NCI-H748 treated with DMSO at 0.1 percent for 48 hours (cell line): ENCODE results near the gene MAGI2.

Experiments used
- DNase-seq: peaks from one replicate; lab custom pipeline; 2025; lab: John Stamatoyannopoulos, UW

The MAGI2 gene

GRCh38 chr7:78788464-78788863 is 665.0 kb downstream of the MAGI2 start:
- no peak for DNase-seq

- no peak for DNase-seq
These were observed 665.6 kb downstream of the MAGI2 start for GRCh38 chr7:78787854-78788253.

- DNase-seq: no peak
These were observed 667.4 kb downstream of the MAGI2 start for GRCh38 chr7:78786055-78786454.

- no peak for DNase-seq
These were observed 670.1 kb downstream of the MAGI2 start for GRCh38 chr7:78783179-78783962.

DNA sequence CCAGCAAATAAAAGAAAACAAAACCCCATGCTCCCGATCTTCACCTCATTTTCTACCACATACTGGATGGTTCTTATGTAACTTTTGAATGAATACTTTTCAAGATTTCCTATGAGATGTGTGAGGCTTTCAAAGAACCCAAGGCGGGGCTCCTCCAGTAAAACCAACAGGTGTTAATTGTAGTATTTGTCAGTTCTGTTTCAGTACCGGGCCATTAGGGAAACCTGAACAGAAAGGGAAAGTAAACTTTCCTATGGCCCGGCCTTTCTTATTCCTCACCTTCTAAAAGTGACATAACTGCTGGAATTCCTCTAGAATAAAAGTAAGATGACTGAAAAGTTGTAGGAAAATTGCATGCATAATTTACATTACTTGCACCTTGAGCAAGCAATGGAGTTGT is 672.9 kb downstream of the MAGI2 start:
- DNase-seq: no peak

GRCh38 chr7:78779788-78780187 is 673.7 kb downstream of the MAGI2 start:
- no peak for DNase-seq

DNA sequence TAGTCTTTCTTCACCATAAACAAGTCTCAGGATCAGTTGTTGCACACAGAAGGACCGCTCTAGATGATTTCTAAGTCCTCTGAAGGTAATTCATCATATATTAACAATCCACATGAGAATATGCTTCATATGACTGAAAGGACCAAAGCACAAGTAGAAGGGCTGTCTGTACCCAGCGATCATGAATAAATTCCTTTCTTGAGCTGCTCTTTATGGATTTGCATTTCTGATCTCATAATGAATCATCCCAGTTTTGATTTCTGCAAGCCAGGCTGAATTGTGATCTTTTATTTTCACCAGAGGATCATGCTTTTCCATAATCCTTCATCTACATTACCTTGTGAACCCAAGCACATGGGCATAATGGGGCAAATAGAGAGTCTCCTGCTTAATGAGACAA is 675.6 kb downstream of the MAGI2 start:
- no peak for DNase-seq

- DNase-seq: peak; percentile 22
These were observed 682.8 kb downstream of the MAGI2 start for GRCh38 chr7:78770422-78771410.

DNA sequence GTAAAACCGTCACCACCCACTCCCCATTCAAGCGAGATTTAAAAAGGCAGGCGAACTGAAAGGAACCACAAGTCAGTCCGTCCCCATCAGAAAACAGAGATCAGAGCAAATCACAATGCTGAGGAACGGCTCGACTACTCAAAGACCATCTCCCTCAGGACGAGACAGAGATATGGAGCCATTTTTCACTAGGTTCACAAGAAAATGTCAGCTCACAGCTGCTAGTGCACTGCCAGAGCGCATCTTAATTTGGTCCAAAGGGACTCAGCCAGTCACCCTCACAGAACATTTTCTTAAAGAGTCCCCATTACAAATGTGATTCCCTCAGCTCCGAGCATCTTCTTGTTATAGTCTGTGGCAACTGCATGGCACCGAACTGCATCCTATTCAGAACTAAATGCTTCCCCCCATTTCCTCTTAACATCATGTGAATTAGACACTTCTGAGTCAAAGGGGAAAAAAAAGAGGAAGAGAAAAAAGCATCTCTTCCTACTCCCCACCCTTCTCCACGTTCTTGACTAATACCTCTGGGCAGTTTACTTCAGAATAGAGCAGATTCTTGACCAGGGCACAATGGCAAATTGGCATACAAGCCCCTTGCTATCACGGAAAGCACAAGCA is 683.9 kb downstream of the MAGI2 start:
- DNase-seq: peak; percentile 51

- peak; percentile 28 for DNase-seq
These were observed 684.6 kb downstream of the MAGI2 start for GRCh38 chr7:78768859-78769258.

DNA sequence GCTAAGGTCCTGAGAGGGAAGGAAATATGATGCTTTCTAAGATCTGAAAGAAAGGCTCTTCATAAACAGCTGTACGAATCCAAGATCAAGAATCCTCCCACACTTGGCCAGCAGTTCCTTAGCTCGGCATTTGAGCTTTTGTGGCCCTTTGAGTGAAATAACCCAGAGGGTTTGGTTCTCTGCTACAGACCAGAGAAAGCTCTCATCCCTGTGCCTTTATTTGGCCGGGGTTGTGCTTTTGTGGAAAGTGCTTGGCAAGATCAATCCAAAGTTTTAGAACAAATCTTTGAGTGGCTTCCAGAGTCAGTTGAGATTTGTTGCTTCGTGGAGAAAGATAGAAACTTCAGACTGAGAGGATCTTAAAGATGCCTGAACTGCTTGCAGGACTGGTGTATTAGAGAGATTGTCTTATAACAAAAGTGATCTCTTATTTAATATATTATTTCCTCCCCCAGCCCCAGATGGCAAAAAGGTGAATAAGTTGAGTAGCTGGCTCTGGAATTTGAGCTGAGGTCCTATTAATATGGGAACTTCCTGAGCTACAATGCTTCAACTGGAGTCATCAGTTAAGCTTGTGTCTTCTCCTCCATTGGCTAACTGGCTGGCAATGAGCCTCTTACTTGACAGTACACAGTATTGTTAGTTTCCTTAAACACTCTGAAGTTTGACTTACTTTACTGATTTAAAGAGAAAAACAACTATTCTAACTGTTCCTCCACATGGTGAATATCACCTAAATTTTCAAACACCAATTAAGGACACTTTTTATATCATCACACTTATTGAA is 687.3 kb downstream of the MAGI2 start:
- DNase-seq: no peak

GRCh38 chr7:78764571-78764970 is 688.9 kb downstream of the MAGI2 start:
- DNase-seq: no peak

DNA sequence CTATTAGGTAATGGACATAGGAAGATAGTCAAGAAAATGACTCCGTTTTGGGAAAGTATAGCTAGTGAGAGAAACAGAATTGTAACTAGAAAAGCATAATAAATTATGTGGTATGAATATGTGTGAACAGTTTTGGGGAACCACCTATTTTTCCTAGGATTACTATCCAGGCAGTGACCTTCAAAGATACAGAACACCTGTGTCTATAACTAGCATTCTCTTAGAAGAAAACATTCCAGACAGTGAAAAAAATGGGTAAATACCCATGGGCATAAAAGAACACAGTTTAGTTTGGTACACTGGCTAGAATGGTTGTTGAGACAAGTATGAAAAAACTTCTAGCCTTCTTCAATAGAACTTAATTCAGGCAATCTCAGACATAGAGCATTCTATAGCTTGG is 690.8 kb downstream of the MAGI2 start:
- DNase-seq: no peak

DNA sequence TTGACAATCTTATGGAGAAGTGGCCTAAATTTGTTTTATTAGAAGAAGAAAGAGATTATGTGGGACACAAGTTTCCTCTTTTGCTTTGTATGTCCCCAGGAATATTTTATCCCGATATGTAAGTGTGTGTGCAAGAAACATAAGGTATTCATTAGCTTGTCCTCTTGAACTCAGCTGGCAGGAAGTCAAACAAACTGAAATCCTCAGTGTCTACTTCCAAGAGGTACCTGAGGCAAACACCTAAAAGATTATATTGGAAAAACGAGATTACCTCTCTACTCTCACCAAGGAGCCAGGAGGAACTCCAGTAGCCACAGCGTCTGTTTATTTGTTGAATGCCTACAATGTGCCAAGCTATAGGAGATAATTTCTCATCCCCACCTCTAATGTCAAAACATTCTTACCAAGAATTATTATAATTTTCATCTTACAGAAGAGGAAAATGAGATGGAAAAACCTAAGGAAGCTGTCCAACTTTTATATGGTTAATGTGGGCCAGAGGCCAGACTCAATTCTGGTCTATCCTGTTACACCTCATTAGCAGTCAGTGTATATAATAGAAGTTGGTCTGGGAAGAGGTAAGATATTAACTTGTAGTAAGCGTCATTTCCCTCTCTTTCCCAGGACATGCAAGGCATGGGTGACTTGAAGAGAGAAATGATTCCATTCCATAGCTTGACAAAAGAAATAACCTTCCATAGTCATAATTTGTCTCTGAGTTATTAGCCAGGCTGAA is 692.7 kb downstream of the MAGI2 start:
- no peak for DNase-seq

DNA sequence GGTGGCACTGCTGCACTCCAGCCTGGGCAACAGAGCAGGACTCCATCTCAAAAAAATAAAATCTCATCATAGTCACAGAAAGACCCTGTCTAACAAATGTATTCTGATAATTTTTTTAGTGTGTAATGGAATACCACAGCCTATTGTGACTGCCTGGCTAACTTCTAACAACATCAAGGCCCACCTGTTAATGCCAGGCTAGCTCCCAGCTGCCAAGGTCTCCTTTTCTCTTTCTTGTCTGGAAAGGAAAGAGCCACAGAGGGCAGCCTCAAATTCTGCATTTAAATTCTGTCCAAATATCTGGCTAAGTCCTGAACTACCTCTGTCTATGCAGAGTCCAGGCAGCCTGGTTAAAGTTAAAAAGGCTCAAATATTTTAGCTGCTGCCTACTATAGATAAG is 700.9 kb downstream of the MAGI2 start:
- DNase-seq: no peak

DNA sequence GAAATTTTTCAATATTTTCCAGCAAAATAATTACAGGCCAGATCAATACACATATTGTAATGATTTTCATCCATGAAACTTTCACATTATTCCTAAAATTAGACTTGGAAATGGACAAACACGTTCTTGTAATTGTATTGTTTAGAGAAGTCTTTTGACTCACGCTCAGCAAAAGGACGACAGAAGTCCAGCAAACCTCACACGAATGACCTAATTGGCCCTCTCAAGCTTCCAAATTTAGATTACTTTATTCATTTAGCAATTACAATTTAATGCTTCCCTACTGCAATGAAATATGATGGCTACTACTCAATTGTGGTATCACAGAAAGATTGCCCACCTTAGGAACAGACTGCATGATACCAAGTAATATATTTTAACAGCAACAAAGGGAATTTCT is 702.2 kb downstream of the MAGI2 start:
- DNase-seq: no peak

DNA sequence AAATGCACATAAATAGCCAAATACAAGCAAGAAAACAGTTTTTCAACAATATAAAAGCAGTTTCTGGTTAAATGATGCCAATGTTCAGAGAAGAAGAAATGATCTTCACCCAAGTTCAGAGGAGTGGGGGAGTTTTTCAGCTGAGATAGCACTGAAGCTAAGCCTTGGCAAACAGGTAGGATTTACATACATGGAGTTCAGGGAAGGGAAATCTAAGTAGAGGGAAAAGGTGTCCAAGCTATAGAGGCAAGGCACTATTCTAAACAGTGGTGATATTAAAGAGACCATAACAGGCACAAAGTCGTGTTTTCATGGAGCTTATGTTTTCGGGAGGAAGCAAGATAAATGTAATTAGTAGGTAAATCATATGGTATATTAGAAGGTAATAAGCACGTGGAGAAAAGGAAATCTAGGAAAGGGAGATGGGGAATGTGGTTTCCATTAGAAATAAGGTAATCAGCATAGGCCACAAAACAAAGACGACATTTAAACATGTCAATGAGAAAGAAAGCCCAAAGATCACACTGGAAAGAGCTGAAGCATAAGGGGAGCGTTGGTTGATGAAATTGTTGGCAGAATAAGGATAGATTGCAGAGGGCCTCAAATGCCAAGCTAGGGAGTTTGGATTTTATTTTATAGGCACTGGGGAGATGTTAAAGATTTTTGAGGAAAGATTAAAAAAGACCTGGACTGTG is 704.3 kb downstream of the MAGI2 start:
- no peak for DNase-seq

- no peak for DNase-seq
These were observed 705.9 kb downstream of the MAGI2 start for GRCh38 chr7:78747592-78747991.

- no peak for DNase-seq
These were observed 707.2 kb downstream of the MAGI2 start for GRCh38 chr7:78746301-78746700.

- DNase-seq: no peak
These were observed 710.8 kb downstream of the MAGI2 start for GRCh38 chr7:78742694-78743093.
